ENCODE measurements around the gene CSN2. TPM values are rescaled to one million over a fixed set of nuclear protein-coding genes. Genes with fewer than 3 reads are reported as not detected.

CSN2 gene, protein sequence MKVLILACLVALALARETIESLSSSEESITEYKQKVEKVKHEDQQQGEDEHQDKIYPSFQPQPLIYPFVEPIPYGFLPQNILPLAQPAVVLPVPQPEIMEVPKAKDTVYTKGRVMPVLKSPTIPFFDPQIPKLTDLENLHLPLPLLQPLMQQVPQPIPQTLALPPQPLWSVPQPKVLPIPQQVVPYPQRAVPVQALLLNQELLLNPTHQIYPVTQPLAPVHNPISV
- total RNA-seq (2014; rRNA removed; shearing (Covaris generic)) = not detected in 2 replicates

DNA sequence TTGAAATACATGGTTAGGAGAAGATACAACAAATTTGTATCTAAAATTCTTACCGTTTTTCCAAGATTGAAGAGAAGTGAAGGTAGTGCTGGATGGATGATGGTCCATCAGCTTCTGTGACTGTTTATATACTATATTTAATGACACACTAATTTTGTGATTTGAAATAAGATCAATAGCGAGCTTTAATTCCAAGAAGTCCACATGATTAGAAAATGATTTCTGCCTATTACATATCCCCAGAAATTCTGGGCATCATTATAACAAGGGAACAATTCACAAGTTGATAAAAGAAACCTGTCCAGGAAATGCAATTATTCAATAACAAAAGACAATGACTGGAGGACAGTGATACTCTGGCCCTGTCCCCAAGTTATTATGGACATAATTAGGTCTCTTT is at the start of gene CSN2:
CSN2 (minus strand) TSS at position 101 of the 400 bp plus-strand sequence. CDS start 4,733 bp downstream, outside the sequence.
- H3K4me3 ChIP-seq (ENCODE audit: insufficient read depth, low read depth, low read length) = no peak within 1 kb of the TSS
- no peak for DNase-seq
- no peaks in the 10 kb centered on the region for H3K27me3 ChIP-seq (ENCODE audit: control insufficient read depth, insufficient read depth, low read length)
- no peaks in the 10 kb centered on the region for H3K36me3 ChIP-seq (replicated peaks; ENCODE audit: control insufficient read depth, insufficient read depth, low read length)

DNA sequence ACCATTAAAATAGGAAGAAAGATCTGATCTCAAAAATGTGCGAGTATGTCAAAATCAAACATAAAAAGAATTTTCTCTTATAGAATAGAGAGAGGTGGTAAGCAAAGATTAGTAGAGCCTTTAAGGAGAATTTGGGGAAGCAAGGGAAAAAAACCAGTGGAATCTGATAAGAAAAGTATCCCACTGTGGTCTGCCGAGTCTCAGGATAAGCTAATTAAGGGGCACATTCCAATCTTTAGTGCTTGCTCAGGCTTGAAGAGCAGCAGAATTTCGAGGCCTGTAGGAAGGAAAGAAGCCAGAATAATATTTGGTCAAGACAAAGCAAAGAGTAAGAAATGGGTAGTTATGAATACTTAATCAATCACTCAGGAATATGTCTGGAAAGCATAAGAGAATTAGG is 43.2 kb upstream of the CSN2 start:
- Histone ChIP-seq H3K27me3 (ENCODE audit: control insufficient read depth, insufficient read depth, low read length) (no peaks in the 10 kb centered on the region), H3K4me3 (ENCODE audit: insufficient read depth, low read depth, low read length) (no peak overlapping the region), H3K36me3 (replicated peaks; ENCODE audit: control insufficient read depth, insufficient read depth, low read length) (no peaks in the 10 kb centered on the region)
- DNase-seq = no peak

- Histone ChIP-seq H3K4me3 (ENCODE audit: insufficient read depth, low read depth, low read length) (no peak overlapping the region), H3K27me3 (ENCODE audit: control insufficient read depth, insufficient read depth, low read length) (no peaks in the 10 kb centered on the region), H3K36me3 (replicated peaks; ENCODE audit: control insufficient read depth, insufficient read depth, low read length) (no peaks in the 10 kb centered on the region)
- no peak for DNase-seq
These were observed 37.0 kb upstream of the CSN2 start for GRCh38 chr4:70002507-70002906.

GRCh38 chr4:70000711-70001110 is 35.2 kb upstream of the CSN2 start:
- no peaks in the 10 kb centered on the region for H3K27me3 ChIP-seq (ENCODE audit: control insufficient read depth, insufficient read depth, low read length)
- H3K36me3 ChIP-seq (replicated peaks; ENCODE audit: control insufficient read depth, insufficient read depth, low read length) = no peaks in the 10 kb centered on the region
- DNase-seq = no peak
- no peak overlapping the region for H3K4me3 ChIP-seq (ENCODE audit: insufficient read depth, low read depth, low read length)

- no peaks in the 10 kb centered on the region for H3K27me3 ChIP-seq (ENCODE audit: control insufficient read depth, insufficient read depth, low read length)
- H3K4me3 ChIP-seq (ENCODE audit: insufficient read depth, low read depth, low read length) = no peak overlapping the region
- no peak for DNase-seq
- no peaks in the 10 kb centered on the region for H3K36me3 ChIP-seq (replicated peaks; ENCODE audit: control insufficient read depth, insufficient read depth, low read length)
These were observed 33.9 kb upstream of the CSN2 start for GRCh38 chr4:69999420-69999819.

GRCh38 chr4:69995526-69996016 is 30.0 kb upstream of the CSN2 start, which contains the start of gene STATH:
STATH (plus strand) TSS chr4:69995966; CDS start chr4:69998438, 2,472 bp downstream.
- no peaks in the 10 kb centered on the region for H3K36me3 ChIP-seq (replicated peaks; ENCODE audit: control insufficient read depth, insufficient read depth, low read length)
- no peak within 1 kb of the TSS for H3K4me3 ChIP-seq (ENCODE audit: insufficient read depth, low read depth, low read length)
- no peak for DNase-seq
- H3K27me3 ChIP-seq (ENCODE audit: control insufficient read depth, insufficient read depth, low read length) = no peaks in the 10 kb centered on the region

- no peaks in the 10 kb centered on the region for H3K36me3 ChIP-seq (replicated peaks; ENCODE audit: control insufficient read depth, insufficient read depth, low read length)
- no peak for DNase-seq
- no peak overlapping the region for H3K4me3 ChIP-seq (ENCODE audit: insufficient read depth, low read depth, low read length)
- H3K27me3 ChIP-seq (ENCODE audit: control insufficient read depth, insufficient read depth, low read length) = no peaks in the 10 kb centered on the region
These were observed 29.3 kb upstream of the CSN2 start for GRCh38 chr4:69994782-69995181.

DNA sequence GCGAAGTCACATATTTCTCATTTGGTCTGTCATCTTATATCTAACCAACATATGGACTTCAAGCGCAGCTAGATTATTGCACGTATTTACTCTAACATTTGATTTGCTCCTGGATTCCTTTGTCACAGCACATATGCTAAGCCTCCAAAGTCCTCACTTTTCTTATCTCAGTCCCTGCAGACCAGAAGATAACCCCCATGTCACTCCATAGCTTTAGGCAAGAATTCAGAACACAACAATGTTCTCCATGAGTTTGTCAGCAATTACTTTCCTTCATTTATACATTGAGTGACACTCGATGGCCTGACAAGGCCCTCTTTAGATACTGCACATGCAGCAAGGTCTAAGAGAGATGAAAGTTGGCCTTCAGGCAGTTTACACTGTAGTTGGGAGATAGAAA is 25.5 kb upstream of the CSN2 start:
- H3K36me3 ChIP-seq (replicated peaks; ENCODE audit: control insufficient read depth, insufficient read depth, low read length) = no peaks in the 10 kb centered on the region
- H3K27me3 ChIP-seq (ENCODE audit: control insufficient read depth, insufficient read depth, low read length) = no peaks in the 10 kb centered on the region
- H3K4me3 ChIP-seq (ENCODE audit: insufficient read depth, low read depth, low read length) = no peak overlapping the region
- DNase-seq = no peak

DNA sequence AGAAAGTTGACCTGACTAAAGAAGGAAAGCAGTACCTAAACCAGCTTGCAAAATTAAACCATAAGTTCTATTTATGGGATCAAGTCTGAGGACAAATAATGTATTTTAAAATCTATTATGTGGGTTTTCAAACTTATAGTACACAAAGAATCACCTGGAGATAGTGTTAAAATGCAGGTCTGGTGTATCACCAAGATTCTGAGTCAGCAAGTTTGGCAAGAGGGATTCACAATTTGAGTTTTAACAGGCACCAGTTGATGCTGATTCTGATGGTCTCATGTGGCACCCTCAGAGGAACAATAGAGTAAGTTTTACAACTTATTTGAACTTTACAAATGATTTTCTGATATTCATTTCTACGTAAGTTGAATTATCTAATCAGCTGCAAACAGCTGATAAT is 21.1 kb upstream of the CSN2 start:
- H3K27me3 ChIP-seq (ENCODE audit: control insufficient read depth, insufficient read depth, low read length) = no peaks in the 10 kb centered on the region
- no peak for DNase-seq
- H3K36me3 ChIP-seq (replicated peaks; ENCODE audit: control insufficient read depth, insufficient read depth, low read length) = no peaks in the 10 kb centered on the region
- H3K4me3 ChIP-seq (ENCODE audit: insufficient read depth, low read depth, low read length) = no peak overlapping the region

DNA sequence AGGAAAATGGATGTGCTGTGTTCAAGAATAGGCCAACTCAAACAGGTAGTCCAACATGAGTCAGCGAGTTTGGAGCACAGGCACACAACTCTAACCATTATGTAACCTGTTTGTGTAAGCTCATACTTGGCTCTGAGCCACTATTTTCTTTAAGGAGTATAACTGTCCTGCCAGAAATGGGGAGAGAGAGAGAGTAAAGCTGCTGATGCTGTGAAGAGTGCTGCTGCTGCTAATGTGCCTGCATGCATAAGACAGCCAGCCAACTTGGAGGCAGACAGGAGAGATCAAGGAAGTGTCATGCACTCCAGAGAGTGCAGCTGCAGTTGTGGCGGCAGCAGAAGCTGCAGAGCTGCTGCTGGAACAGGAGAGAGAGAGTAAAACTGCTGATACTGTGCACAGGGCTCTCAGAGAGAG is 18.5 kb upstream of the CSN2 start:
- Histone ChIP-seq H3K36me3 (replicated peaks; ENCODE audit: control insufficient read depth, insufficient read depth, low read length) (no peaks in the 10 kb centered on the region), H3K4me3 (ENCODE audit: insufficient read depth, low read depth, low read length) (no peak overlapping the region), H3K27me3 (ENCODE audit: control insufficient read depth, insufficient read depth, low read length) (no peaks in the 10 kb centered on the region)
- no peak for DNase-seq

DNA sequence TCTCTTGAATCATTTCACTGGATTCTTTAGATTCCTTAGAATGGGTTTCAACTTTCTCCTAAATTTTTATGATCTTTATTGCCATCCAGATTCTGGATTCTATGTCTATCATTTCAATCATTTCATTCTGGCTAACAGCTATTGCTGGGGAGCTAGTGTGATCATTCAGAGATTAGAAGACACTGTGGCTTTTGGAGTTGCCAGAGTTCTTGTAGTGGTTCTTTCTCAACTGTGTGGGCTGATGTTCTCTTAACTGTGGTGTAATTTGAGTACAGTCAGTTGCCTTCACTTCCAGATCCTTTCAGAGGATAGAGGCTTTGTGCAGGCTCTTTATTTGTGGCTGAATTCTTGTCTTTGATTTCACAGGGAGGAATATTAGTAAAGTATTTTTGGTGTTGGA is 12.1 kb upstream of the CSN2 start:
- Histone ChIP-seq H3K36me3 (replicated peaks; ENCODE audit: control insufficient read depth, insufficient read depth, low read length) (no peaks in the 10 kb centered on the region), H3K27me3 (ENCODE audit: control insufficient read depth, insufficient read depth, low read length) (no peaks in the 10 kb centered on the region), H3K4me3 (ENCODE audit: insufficient read depth, low read depth, low read length) (no peak overlapping the region)
- DNase-seq = no peak

GRCh38 chr4:69974631-69975030 is 9.1 kb upstream of the CSN2 start:
- no peak for DNase-seq
- Histone ChIP-seq H3K4me3 (ENCODE audit: insufficient read depth, low read depth, low read length) (no peak overlapping the region), H3K27me3 (ENCODE audit: control insufficient read depth, insufficient read depth, low read length) (no peaks in the 10 kb centered on the region), H3K36me3 (replicated peaks; ENCODE audit: control insufficient read depth, insufficient read depth, low read length) (no peaks in the 10 kb centered on the region)

GRCh38 chr4:69970071-69970470 is 4.5 kb upstream of the CSN2 start:
- Histone ChIP-seq H3K4me3 (ENCODE audit: insufficient read depth, low read depth, low read length) (no peak overlapping the region), H3K27me3 (ENCODE audit: control insufficient read depth, insufficient read depth, low read length) (no peaks in the 10 kb centered on the region), H3K36me3 (replicated peaks; ENCODE audit: control insufficient read depth, insufficient read depth, low read length) (no peaks in the 10 kb centered on the region)
- DNase-seq = no peak

DNA sequence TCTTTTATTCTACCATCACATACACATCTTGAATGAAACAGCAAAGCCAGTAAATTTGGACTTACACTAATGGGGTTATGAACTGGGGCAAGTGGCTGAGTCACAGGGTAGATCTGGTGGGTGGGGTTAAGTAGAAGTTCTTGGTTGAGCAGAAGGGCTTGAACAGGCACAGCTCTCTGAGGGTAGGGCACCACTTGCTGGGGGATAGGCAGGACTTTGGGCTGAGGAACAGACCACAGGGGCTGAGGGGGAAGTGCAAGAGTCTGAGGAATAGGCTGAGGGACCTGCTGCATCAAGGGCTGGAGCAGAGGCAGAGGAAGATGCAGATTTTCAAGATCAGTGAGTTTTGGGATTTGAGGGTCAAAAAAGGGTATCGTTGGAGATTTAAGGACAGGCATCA is 8.3 kb downstream of the CSN2 start:
- Histone ChIP-seq H3K36me3 (replicated peaks; ENCODE audit: control insufficient read depth, insufficient read depth, low read length) (no peaks in the 10 kb centered on the region), H3K4me3 (ENCODE audit: insufficient read depth, low read depth, low read length) (no peak overlapping the region), H3K27me3 (ENCODE audit: control insufficient read depth, insufficient read depth, low read length) (no peaks in the 10 kb centered on the region)
- no peak for DNase-seq

DNA sequence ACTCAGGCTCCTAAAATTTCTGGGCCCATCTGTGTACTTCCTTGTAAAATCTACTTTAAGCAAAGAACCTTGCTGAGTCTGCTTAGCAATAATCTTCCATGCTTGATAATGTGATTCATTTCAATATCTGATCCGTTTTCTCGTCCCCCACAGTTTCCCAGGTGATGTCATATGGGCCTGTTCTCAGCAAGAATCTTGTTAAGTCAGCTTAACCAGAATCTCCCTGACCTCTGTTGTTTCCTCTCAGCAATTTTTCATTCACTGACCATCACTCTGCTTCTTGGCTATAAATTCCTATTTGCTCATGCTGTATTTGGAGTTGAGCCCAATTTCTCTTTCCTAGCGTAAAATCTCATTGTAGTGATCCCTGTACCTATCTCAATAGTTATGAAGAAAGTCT is 13.9 kb downstream of the CSN2 start:
- Histone ChIP-seq H3K4me3 (ENCODE audit: insufficient read depth, low read depth, low read length) (no peak overlapping the region), H3K27me3 (ENCODE audit: control insufficient read depth, insufficient read depth, low read length) (no peaks in the 10 kb centered on the region), H3K36me3 (replicated peaks; ENCODE audit: control insufficient read depth, insufficient read depth, low read length) (no peaks in the 10 kb centered on the region)
- DNase-seq = no peak

GRCh38 chr4:69936566-69936965 is 29.0 kb downstream of the CSN2 start:
- DNase-seq = no peak
- no peaks in the 10 kb centered on the region for H3K27me3 ChIP-seq (ENCODE audit: control insufficient read depth, insufficient read depth, low read length)
- H3K36me3 ChIP-seq (replicated peaks; ENCODE audit: control insufficient read depth, insufficient read depth, low read length) = no peaks in the 10 kb centered on the region
- no peak overlapping the region for H3K4me3 ChIP-seq (ENCODE audit: insufficient read depth, low read depth, low read length)

Measured in H7 (cell line).